ENCODE data around the gene HEG1.

Gene HEG1

GRCh38 chr3:124997303-124998246, 58.2 kb downstream of the HEG1 start:
- in situ Hi-C loops (cut with MboI; ENCODE audit: low sequenced_read_pairs): no loop called here

- in situ Hi-C loops (cut with MboI; ENCODE audit: low sequenced_read_pairs): no loop called here
Observed at GRCh38 chr3:124995460-124995994, 60.3 kb downstream of the HEG1 start.

GRCh38 chr3:124993466-124993865, 62.3 kb downstream of the HEG1 start:
- in situ Hi-C loops (cut with MboI; ENCODE audit: low sequenced_read_pairs): no loop called here

GRCh38 chr3:124992041-124992440, 63.8 kb downstream of the HEG1 start:
- in situ Hi-C loops (cut with MboI; ENCODE audit: low sequenced_read_pairs): no loop called here

GRCh38 chr3:124986192-124987143, 69.3 kb downstream of the HEG1 start:
- in situ Hi-C loops (cut with MboI; ENCODE audit: low sequenced_read_pairs): no loop called here

- in situ Hi-C loops (cut with MboI; ENCODE audit: low sequenced_read_pairs): no loop called here
Observed at GRCh38 chr3:124985349-124985748, 70.4 kb downstream of the HEG1 start.

GRCh38 chr3:124984754-124985153, 71.0 kb downstream of the HEG1 start:
- in situ Hi-C loops (cut with MboI; ENCODE audit: low sequenced_read_pairs): no loop called here

- in situ Hi-C loops (cut with MboI; ENCODE audit: low sequenced_read_pairs): no loop called here
Observed at GRCh38 chr3:124982855-124983254, 72.9 kb downstream of the HEG1 start.

- in situ Hi-C loops (cut with MboI; ENCODE audit: low sequenced_read_pairs): no loop called here
Observed at GRCh38 chr3:124981472-124981871, 74.3 kb downstream of the HEG1 start.

GRCh38 chr3:124978627-124979026, 77.2 kb downstream of the HEG1 start:
- in situ Hi-C loops (cut with MboI; ENCODE audit: low sequenced_read_pairs): no loop called here

GRCh38 chr3:124976383-124976782, 79.4 kb downstream of the HEG1 start:
- in situ Hi-C loops (cut with MboI; ENCODE audit: low sequenced_read_pairs): no loop called here

GRCh38 chr3:124974691-124975090, 81.1 kb downstream of the HEG1 start:
- in situ Hi-C loops (cut with MboI; ENCODE audit: low sequenced_read_pairs): no loop called here

GRCh38 chr3:124973290-124973689, 82.5 kb downstream of the HEG1 start:
- in situ Hi-C loops (cut with MboI; ENCODE audit: low sequenced_read_pairs): no loop called here

GRCh38 chr3:124972457-124972856, 83.3 kb downstream of the HEG1 start:
- in situ Hi-C loops (cut with MboI; ENCODE audit: low sequenced_read_pairs): no loop called here

GRCh38 chr3:124969963-124970722, 85.7 kb downstream of the HEG1 start:
- in situ Hi-C loops (cut with MboI; ENCODE audit: low sequenced_read_pairs): no loop called here

GRCh38 chr3:124969190-124969589, 86.6 kb downstream of the HEG1 start:
- in situ Hi-C loops (cut with MboI; ENCODE audit: low sequenced_read_pairs): no loop called here

- in situ Hi-C loops (cut with MboI; ENCODE audit: low sequenced_read_pairs): no loop called here
Observed at GRCh38 chr3:124967964-124968363, 87.8 kb downstream of the HEG1 start.

GRCh38 chr3:124966521-124967445, 89.0 kb downstream of the HEG1 start:
- in situ Hi-C loops (cut with MboI; ENCODE audit: low sequenced_read_pairs): no loop called here

GRCh38 chr3:124965413-124965812, 90.4 kb downstream of the HEG1 start:
- in situ Hi-C loops (cut with MboI; ENCODE audit: low sequenced_read_pairs): no loop called here
